Kidney glomerular epithelial cell (primary cell): ENCODE results near the gene LONRF2.

ENCODE experiments used
- DNase-seq: peaks from one replicate; lab custom pipeline; 2025; lab: John Stamatoyannopoulos, UW

The LONRF2 gene

DNA sequence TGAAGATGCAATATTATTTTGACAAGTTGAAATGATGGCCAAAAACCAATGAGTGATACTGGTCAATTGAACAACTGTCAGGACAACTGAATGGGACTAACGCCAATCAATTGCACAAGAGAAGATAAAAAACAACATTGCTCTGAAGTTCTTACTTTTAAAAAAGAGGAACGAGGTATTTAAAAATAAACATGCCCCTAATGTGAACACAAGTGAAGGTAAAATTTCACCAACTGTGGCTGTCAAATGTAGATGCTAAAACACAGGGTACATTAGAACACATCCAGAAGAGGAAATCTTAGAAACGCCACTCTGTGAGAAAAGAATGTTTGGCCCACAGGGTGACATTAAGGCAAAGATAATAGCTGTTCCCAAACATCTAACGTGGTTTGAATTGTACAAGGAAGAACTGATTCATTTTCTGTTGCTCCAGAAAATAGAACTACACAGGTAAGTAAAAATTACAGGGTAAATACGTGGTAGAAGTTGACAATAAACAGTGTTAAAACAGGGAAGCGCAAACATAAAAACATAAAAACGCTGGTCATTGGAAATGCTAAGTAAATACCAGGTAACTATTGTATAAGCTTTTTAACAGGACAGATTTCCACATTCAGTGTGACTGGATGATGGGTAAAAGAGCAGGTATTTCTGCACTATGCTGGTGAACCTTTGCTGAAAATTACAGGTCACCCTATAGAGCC is 20.3 kb downstream of the LONRF2 start:
- DNase-seq = no peak

DNA sequence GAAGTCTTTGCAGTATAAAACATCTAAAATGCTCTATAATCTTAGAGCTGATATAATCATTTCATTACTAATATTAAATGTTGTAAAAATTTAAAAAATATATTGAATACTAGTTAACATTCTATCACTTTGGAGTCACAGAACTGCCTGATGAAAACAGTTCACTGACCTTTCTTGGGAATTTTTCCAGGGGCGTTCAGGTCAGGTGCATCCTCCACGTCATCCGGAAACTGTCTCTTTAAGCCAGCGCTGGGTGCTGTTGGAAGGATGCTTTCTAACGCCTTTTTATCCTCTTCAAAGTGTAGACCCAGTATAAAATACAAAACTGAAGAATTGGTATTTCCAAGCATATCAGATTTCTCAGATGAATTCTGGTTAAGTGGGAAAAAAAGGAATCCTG is 22.8 kb downstream of the LONRF2 start:
- no peak for DNase-seq

DNA sequence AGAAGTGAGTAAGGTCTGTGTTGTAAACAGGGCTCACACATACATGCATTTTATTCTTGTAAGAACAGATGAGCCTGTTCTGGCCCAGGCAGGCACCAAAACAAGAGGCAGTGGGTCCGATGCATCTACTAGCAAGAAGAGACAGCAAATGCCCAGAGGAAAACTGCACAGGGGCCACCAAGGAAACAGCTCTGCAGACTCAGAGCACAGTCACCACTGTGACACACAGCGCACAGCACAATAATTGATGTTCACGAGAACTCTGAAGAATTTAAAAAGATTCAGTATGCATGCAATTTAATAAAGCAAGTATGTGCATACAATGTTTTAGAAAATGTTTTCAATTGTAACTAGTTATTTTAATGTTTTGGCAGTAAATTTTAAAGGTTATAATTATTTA is 24.8 kb downstream of the LONRF2 start:
- no peak for DNase-seq

DNA sequence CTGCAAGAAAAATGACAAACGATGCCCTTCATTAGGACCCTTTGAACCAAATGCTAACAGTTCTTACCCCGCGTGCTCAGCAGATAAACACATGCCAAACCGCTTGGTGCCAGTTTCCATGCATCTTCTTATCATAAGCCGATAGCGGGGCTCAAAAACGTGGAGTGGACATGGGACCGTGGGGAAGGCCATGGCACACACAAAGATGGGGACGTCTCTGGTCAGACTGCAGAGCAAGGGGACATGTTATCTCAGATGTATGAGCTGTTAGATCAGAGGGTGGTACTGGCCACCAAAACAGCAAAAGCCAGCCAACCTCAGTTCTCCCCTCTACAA is 28.2 kb downstream of the LONRF2 start:
- DNase-seq = no peak

DNA sequence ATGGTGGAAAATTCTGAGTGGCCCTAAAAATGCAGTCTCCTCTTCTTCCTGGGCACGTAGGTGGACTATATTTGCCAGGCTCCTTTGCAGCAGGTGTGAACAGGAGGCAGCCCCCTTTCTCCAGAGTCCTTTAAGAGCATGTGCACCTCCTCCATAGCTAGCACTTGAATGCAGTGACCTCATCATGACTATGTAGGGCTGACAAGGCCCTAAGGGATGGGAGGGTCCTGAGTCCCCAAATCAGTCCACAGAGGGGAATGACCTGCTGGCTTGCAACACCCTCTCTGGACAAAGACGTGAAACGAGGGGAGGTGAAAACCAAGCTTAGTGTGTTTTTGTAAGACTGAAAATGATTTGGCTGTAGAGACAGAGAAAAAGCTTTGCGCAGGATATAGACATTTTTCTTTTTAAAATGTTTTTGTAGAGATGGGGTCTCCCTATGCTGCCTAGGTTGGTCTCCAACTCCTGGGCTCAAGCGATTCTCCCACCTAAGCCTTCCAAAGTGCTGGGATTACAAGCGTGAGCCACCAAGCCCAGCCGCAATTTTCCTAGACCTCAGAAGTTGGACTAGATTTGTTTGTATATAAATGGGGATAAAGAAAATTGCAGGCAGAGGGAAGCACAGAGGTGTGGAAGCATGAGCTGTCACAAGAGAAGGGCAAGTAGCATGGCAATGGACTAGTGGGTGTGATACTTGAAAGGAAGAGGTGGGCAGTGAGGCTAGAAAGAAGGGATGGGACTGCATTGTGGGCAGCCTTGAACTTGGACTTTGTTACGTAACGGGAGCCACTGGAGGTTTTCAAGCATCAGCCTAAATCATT is 28.8 kb downstream of the LONRF2 start:
- DNase-seq = no peak

DNA sequence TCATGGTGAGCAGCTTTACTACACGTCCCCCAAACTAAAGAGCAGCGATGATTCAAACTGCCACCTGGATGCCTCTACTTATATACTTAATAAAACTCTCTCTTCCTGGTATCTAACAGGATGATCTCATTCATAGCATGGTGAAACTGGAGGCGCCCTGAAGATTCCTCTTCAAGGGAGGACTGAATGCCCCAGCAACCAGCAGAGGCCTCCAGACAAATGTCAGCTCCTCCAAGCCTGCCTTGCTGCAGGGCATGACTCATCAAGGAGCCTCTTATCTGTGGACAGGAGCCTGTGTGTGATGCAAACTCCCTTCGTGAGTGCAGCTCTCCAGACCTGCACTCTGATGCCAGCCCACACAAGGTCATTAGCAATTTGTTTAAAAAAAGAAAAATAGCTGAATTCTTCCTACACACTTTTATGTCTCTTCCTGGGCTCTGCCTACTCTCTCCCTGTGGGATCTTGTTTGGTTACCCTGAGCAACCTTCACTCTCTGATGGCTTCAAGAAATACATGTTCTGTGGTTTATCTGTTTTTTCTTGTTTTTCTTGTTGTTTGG is 30.2 kb downstream of the LONRF2 start:
- DNase-seq = peak; percentile 97

DNA sequence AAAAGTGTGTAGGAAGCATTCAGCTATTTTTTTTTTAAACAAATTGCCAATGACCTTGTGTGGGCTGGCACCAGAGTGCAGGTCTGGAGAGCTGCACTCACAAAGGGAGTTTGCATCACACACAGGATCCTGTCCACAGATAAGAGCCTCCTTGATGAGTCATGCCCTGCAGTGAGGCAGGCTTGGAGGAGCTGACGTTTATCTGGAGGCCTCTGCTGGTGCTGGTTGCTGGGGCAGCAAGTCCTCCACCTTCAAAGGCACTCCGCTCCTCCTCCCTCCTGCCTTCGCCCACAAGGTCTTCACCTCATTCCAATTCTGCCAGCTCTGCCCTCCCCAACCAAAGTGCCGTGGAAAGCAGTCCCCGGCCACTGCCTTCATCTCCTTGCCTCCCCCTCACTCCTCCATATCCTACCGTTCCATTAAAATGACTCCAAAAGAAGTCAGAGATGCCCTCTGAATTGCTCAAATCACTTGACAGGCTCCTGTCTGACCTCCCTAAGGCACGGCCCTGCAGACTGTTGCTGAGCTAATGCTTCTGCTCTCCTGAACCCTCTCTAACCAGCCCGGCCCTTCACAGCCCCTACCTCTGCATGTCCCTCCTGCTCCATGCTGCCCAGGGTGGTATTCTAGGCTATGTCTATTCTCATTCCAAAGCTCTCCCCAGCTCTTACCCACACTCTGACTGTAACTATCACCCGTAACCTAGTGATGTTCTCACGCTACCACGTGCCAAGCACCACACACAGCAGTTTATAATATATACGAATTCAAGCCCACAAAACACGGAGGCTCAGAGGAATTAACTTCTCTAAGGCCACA is 30.9 kb downstream of the LONRF2 start:
- peak; percentile 99 for DNase-seq

DNA sequence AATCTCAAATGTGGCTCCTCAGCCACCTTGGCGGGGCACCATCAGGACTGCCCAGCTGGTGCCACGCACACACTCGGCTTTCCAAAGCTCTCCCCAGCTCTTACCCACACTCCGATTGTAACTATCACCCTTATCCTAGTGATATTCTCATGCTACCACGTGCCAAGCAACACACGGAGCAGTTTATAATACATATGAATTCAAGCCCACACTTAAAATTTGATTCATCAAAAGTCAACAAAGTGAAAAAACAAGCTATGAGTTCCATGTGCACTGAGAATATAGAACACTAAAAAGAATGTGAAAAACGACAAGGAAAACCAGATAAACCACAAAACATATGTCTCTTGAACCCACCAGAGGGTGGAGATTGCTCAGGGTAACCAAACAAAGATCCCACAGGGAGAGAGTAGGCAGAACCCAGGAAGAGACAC is 31.6 kb downstream of the LONRF2 start:
- no peak for DNase-seq

DNA sequence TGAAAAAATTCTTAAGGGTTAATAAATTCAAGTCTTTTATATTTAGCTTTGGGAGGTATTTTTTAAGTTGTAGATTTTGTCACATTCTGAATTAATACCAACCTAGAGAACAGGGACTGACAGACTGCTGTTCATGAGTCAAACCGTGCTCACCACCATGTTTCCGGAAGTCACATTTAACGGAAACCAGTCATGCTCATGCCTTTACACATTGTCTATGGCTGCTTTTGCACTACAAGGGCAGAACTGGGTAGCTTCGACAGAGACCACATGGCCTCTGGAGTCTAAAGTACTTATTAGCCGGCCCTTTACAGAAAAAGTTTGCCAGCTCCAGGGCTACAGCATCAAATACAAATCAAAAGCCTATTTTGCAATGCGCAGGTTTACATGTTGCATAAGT is 33.3 kb downstream of the LONRF2 start:
- DNase-seq = no peak

DNA sequence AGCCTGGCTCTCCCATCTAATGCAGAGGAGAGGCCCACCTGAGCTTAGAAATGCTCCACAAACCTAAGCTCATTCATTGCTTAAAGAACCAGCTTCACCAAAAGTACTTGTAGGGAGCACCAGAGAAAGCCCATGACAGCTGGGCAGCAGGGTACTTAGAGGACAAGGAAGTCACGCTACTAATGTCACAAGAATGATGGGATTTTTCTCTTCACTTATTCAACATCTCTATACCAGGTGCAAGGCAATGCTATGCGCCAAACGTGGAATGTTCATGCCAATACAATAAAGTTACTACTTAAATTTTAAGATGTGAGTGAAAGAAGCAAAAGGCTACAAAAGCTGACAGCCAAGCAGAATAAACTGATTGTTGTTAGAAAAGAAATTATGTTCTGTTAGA is 36.0 kb downstream of the LONRF2 start:
- no peak for DNase-seq

DNA sequence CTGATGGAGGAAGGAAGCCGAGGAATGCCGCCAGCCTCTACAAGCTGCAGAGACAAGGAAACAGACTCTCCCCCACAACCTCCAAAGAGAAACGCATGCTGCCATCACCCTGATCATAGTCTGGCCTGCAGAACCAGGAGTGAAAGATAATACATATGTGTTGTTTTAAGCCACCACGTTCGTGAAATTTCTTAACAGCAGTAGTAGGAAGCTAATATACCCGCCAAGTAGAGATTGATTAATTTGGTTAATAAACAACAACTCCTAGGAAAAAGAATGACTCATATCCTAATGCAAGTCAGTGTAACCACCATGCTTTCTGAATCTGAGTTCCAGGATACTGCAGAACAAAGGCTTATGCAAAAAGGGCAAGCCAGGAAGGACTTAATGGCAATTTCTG is 36.6 kb downstream of the LONRF2 start:
- peak; percentile 98 for DNase-seq

DNA sequence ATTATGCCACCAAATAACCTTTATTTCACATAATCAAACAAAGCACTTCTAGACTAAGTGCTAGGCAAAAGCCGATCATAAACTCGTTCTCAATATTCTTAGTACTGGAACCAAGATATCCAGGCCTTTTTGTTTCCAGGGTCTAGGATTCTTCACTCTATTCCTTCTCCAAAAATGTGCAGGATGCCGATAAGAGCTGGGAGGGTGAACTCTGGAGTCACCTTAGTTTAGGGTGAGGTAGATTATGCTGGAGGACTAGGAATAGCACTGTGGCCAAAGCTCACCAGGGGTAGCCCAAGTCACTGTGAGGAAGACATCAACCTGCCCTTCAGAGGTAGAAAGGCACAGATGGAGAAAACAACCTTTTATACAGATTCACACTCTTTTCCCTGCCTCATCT is 37.3 kb downstream of the LONRF2 start:
- no peak for DNase-seq

DNA sequence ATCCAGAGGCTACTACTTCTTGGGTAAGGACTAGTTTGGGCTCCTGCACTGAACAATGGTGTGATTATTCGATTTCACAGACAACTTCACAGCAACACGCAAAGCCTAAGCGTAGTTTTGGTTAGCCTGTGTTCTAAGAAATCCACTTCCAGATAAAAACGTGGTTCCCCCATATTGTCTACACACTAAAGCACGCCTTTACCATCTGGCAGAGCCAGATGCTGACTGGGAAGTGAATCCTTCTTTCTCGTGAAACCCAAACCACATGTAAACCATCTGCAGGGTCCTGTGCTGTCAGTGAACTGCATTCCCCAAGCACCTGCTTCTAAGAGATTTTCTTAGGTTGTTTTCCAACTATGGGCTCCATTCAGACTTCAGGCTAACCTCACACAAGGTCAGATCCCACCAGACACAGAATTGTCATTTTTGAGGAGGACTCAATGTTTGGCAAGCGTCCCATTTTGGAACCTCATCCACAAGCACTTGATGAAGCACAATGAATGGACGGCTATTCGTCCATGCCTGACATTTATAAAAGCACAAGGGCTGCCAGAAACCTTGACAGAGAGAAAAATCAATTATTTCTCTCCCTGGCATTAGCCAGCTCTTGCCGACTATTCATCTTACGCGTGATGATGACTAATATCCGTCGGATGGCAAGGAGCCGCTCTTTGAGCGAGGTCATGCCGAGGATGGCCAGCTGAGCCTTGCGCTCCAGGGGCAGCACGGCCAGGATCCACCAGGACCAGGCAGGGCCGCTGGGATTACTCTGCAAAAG is 38.4 kb downstream of the LONRF2 start:
- no peak for DNase-seq

DNA sequence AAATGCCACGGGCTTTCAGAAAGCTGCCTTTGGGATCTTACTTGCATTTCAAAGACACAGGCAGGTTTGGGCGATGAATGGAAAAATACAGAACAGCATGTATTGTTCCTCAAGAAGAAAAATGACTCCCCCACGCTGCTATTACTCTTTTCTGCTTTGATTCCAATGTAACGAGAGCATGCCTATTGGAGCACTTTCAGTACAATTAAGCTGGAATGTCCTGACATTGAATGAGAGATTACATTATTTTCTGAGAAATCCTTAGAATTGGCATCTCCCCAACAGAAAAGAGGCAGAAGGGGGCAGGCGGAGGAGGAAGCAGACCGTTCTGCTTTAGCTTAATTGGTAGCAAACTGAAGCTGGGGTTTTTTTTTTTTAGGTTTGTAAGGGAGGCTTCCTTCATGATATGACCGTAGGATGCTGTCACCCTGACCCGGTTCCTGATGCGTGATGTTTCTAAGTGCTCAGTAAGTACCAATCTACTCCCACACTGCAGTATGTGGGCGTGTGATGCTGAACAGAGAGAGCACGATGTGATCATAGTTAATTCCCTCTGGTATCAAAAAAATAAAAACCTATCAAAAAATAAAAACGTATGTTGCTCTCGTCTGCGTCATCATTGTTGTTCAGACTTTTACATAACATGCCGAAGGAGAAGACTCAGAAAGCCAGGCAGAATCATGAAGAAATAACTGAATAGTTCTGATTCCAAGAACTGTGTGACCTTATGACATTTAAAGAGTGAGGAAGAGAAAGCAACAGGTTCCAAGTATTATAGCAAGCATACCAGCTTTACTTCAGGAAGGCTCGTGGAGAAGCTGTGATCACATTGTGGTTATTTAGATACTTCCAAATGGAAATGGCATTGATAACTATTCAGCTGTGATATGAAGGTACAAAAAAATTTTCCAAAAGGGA is 40.5 kb downstream of the LONRF2 start:
- peak; percentile 78 for DNase-seq

DNA sequence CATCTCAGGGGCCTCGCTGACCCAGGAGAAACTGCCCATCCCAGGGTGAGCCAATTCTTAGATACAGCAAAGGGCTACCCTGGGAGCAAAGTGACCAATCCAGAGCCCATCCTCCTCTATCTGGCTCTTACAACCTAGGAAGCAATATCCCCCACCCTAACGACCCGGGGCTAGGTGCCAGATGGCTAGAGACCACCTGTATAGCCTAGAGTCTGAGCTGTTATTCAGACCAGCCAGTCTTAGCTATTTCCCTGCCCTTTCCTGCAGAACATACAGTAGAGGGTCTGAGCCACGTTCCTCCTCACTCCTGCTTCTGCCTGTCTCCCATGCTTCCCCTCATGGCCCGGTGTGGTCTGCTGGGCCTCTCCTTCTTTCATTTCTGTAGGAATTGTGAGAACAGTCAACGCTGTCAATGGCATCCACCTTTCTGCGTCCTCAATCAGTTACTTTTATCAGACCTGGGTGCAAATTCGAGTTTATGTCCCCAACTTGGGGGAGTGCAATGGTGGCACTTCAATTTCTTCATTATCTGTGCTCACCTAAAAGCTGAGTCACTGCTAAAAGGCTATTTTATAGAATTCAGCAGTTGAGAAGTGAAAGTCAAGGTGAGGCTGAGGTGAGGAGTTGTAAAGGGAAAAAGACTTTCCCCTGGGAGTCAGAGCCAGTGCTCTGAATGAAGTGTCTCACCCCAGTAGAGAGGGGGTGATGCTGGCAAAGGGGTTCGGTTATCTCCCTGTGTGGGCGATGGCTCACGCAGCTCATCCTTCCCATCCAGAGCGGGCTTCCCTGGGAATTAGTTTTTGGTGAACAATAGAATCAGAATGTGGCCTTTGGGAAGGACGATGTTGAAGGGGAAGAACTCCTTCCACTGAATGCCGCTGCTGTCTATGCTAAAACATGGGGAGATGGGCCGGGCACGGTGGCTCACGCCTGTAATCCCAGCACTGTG is 42.4 kb downstream of the LONRF2 start:
- DNase-seq = no peak

DNA sequence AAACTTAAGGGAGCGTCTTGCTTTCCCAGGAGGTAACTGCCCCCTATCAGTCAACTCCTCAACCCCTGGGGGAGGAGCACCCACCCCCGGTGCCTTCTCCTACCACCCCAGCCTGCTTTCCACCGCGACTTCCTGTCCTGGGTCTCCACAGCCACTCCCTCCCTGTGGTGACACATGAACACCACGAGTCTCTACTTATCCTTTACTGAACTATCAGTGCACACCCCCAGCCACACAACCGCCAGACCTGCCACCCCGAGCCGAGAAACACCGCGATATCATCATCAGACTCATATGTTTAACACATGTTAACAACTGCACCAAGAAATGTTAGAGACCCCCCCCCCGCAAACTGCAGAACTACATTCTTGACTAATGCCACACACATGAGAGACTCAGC is 43.3 kb downstream of the LONRF2 start:
- DNase-seq = no peak

DNA sequence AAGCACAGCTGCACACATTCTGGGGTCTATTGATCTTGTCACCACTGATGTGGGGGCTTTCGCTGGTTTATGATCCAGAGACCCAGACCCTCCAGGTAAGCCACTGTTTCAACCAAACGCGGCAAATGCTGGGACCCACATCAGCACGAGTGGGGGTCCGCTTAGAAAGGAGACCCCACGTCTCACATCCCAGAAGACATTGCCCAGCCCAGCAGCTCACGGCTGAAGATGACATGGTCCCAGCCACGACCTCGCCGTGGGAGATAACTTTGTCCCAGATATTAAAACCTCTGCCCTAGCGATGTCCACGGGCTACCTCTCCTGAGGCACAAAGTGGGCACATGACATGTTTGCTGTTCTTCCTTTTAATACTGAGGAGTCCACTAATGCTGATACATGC is 43.8 kb downstream of the LONRF2 start:
- DNase-seq = no peak

DNA sequence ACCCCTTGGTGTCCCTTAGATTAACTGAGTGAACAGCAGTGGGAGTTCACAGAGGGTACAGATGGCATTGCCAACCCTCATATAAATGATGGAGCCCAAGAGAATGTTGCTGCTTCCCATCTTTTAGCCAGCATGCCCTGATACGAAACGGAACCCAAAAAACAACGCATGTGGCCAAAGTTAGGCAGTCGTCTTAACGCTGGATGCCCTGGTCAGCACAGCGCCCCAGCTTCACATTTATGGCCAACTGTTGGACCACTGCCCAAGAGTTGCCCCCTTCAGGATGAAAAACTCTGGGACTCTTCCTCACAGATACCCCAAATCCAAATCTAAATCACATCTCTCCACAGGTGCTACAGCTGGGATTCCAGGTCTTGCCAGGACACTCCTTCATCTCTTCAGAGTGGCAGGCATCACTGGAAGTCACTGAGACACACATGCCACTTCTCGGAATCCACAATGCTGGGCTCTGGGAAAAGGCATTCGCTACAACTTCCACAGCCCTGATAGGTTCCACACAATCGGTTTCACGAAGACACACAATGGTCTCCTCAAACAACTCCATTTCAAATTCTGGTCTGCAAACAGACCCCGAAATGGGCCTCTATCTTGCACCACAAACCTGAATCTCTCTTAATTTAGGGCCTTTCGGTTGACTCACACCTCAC is 44.6 kb downstream of the LONRF2 start:
- DNase-seq = no peak

DNA sequence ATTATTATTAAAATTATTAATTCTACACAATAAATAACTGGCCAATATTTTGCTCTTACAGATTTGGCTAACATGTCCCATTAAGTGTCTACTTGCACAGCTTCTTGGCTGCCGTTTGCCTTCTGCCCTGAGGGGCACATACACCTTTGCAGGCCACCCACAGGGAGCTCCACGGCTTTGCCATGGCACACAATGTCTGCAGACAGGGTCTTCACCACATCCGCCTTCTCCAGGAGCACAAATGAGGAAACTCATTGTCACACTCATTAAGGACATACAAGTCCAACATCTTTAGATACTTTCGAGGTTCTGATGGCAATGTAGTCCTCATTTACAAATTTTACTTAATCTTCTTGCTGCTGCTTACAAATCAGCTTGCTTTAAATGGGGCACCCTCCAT is 45.6 kb downstream of the LONRF2 start:
- DNase-seq = no peak
